ENCODE measurements around the gene PKNOX2.

The PKNOX2 gene

DNA sequence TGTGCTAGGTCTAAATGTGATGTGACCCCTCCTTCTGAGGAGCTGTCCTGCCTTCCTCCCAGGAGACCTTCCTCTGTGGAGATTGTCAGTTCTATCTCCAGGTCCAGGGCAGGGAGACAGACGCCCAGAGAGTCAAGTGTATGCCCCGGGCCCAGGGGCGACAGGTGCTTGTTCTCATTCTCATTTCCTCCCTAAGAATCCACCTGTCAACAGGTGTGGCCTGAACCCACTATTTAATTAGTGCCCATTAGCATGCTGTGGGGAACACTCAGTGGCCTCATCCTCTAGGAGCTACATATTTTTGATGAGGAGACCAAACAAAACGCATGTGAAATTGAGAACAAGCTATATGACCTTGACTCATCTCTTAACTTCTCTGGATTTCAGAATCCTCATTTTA lies 9.5 kb downstream of the PKNOX2 start:
- DNase-seq (ENCODE audit: low read depth), result no peak

DNA sequence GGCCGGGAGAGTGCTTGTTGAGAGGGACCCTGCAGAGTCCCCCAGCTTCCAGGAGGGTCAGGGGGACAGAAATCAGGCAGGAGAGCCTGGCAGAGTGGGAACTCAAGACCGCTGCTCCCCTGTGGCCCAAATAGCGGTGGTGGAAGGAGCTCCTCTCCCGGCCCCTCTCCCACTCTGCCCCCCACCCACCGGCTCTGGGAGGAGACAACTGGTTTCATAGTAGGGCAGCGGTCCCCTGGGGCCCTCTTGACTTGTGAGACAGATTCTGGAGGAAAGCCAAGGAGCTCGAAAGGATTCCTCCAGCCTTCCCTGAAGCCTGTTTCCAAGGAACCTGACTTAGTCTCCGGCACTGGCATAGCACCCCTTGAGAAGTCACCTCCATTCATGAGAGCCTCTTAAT lies 10.1 kb downstream of the PKNOX2 start:
- DNase-seq (ENCODE audit: low read depth), result no peak

DNA sequence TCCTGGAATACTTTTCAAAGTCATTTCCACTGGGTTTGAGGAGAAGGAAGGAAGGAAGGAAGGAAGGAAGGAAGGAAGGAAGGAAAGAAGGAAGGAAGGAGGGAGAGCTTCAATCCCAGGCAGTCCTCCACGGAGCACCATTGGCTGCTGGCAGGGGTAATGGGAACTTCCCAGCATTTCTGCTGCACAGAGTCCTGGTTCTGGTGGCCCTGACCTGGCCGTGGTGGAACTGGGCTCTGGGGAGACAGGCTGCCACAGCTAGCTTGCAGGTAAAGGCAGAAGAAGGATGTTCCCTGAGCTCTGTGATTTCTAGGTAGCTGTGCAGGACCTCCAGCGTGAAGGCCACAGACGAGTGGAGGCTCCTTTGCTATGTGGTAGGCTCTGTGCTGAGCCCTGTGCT lies 10.6 kb downstream of the PKNOX2 start:
- no peak for DNase-seq (ENCODE audit: low read depth)

DNA sequence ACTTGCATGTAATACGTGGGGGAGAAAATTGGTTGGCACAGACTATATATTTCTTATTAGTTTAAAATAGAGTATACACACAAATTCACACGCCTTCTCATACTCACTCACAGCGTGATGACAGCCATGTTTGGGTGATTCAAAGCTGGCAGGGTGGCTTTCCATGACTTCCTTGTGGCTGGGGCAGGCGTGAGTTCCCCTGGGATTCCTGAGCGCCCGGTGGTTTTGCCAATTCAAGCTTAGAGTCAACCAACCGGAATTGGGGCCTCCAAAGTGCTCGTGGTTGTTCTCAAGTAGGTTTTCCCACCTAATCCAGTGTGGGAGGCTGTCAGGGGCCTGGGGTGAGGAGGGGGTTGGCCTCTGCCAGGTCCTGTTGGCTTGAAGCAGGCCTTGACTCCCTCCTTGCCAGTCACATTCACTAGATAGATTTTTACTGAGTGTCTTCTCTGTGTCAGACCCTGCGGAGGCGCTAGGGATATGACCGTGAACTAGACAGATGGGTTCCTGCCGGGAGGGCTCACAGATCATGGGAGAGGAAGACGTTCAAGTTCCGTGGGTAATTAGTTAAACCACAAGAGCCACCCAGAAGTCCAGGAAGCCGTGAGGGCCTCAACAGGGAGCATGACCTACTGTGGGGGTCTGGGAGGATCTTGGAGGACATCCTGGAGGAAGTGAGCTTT lies 11.5 kb downstream of the PKNOX2 start:
- no peak for DNase-seq (ENCODE audit: low read depth)

DNA sequence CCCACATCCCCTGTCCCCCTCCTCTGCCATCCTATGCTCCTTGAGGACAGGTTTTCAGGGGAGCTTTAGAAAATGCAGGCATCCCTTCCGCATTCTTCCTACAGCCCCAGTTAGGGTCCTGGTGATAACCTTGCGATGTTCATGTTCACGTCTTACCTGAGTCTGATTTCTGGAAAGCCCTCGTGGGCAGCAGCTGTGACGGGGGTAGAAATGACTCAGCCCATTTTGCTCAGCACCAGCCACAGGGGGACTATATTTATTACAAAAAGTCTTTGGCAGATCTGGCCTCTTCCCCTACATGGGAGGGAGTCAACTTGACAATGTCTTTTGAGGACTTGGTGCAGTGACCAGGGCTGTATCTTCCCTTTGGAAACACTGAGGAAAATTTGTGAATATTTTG lies 12.3 kb downstream of the PKNOX2 start:
- no peak for DNase-seq (ENCODE audit: low read depth)

DNA sequence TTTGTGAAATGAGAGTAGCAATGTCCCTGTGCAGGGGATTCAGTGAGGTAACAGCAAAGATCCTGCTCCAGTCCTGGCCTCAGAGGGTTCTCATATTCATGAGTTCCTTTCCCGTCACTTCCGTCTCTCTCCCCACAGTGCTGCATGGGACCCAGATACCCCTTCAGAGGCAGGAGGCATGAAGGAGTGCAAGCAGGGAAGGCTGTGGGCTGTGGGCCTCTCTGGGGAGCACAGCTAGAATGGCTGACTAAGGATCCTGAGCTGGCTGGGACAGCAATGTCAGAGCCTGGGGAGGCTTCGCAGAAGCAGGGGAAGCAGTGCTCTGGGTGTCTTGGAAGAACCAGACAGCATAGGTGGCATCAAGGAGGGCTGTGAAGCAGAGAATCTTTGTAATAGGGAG lies 13.0 kb downstream of the PKNOX2 start:
- DNase-seq (ENCODE audit: low read depth), result no peak

DNA sequence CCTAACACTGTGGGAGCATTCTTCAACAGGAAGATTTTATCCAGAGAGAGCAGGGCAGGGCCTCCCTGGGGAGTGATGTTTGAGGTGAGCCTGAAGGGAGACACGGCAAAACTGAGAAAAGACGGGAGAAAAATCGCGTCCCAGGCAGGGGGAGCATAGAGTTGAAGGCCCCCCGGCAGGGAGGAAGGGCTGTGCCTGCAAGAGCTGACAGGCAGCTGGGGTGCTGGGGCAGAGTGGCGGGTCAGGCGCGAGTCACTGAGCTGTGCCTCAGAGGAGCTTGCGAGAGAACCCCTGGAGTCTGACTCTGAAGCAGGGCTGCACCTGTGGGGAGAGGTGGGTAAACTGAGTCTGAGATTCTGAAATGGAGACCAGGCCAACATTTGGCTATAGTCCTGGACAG lies 14.8 kb downstream of the PKNOX2 start:
- DNase-seq (ENCODE audit: low read depth), result no peak

DNA sequence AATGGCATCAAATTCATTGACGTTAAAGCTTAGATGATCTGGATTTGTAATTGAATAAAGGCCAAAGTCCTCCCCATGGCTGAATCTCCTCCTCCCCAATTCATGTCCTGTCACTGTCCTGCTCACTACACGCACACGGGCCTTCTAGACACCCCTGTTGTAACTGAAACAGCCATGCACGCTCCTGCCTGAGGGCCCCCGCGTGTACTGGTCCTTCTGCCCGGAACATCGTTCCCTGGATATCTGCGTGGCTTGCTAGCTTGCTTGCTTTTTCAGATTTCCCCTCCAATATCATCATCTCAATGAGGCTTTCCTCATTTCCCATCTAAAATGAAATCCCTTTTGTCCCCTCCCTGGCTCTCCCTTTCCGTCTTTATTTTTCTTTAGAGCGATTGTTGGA lies 15.3 kb downstream of the PKNOX2 start:
- DNase-seq (ENCODE audit: low read depth), result no peak

DNA sequence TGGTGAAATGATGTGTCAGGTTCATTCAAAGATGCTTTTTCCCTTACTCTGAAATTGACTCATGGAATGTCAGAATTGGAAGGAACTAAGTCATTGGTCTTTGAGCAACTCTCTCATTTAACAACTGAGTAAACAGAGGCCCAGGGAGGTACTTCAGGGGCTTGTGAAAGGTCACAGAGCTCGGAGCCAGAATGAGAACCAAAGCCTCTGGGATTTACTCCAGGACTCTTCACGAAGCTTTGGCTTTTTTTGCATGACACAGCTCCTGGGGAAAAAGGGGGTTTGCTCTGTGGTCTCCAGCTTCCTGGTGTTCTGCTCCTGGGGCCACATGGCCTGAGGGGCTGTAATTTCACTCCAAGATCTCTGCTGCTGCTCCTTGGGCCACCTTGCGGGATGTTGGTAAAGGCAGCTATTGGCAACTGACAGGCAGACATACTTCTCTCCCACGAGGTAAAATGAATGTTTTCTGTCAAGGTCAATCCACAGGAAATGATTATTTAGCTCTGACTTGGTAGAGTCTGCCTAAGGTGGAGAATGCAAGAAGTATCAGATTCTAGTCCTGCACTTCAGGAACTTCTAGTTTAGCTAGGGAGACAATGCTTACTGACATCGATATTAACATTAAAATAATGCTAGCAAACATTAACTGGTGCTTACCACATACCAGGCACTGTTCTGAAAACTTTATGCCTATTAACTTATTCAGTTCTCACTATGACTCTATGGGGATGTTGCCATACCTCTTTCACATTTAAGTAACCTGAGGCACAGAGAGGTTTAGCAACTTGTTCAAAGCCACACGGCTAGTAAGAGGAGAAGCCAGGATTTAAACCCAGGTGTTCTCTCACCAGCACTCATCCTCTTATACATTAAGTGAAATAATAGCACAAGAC lies 16.1 kb downstream of the PKNOX2 start:
- no peak for DNase-seq (ENCODE audit: low read depth)

DNA sequence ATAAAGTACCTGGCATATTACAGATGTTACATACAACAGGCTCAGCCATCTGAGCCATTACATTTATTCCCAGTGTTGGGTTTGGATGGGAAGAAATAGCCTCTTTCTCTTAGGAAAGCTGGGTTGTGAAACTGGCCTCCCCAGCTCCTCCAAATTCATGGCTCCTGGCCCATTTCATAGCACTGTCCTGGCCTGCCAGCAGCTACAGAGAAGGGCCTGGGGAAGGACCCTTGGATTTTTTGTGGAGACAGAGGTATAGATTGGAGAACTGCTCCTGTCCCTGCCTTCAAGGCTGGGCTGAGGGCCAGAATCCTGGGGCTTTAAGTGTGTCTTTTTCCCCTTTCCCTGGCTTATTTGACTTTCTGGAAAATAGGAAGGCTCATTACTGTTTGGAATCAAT lies 18.0 kb downstream of the PKNOX2 start:
- DNase-seq (ENCODE audit: low read depth), result no peak

DNA sequence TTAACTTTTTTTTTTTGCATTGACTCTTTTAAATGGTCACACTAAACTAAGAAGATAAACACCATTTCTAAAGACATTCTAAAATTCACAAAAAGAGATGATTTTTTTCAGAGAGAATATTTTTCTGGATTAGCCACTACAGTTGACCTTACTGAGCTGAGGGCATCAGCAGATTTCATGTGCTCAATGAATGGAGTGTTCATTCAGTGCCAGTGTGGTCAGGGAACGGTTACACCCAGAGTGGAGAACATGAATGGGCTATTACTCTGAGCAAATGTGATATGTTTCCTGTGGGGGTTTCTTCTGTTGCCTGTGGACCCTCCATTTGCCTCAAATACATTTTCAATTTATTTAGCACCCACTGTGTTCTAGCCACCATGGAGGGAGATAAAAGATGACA lies 19.1 kb downstream of the PKNOX2 start:
- no peak for DNase-seq (ENCODE audit: low read depth)

DNA sequence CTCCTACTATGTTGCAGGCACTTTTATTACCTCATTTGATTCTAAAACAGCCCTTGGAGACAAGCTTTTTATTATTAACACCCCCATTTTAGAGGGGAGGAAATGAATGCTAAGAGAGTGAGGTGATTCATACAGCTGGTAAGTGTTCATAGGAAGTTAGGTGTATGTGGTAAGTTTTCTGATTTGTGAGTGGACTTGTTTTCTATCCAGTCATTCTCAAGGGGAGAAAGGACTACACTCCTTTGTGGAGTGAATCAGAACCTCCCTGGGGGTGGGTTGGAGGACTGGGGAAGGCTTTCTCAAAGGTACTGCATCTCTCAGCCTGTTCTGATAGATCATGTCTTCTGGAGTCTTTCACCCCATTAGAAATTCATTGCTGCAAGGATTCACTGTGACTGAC lies 23.5 kb downstream of the PKNOX2 start:
- no peak for DNase-seq (ENCODE audit: low read depth)

DNA sequence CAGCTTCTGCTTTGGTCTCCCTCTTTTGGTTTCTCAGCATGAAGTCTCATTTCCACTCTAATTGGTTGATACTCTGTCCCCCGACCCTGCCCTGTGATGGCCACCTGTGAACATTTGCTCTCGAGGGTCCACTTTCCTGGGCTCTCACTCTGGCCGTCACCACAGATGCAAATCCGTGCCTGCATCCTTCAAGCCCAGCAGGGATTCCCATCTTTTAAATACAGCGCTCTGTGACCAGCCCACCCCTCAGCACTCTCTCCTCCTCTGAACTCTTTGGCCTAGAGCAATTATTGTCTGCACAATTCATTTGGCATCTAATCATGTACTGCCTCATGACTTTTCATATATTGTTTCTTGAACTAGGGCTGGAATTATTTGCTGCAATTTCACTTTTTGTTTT lies 26.0 kb downstream of the PKNOX2 start:
- DNase-seq (ENCODE audit: low read depth), result no peak

DNA sequence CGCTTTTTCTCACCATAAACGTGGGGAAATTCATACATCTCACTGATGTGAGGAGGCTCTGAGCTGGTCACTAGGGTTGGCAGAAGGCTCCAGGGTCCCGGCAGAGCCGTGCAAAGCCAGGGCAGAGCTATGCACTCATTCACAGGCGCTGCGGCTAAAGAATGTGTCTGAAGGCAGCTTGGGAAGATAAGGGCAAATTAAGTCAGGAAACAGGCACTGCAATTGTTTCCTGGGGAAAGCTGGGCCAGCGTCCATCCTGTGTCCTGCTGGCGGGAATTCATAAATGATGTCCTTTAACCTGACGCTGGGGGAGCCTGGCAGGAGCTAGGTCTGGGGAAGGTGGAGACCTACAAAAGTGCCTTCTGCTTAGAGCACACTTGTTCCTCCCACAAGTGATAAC lies 27.6 kb downstream of the PKNOX2 start:
- DNase-seq (ENCODE audit: low read depth), result no peak

DNA sequence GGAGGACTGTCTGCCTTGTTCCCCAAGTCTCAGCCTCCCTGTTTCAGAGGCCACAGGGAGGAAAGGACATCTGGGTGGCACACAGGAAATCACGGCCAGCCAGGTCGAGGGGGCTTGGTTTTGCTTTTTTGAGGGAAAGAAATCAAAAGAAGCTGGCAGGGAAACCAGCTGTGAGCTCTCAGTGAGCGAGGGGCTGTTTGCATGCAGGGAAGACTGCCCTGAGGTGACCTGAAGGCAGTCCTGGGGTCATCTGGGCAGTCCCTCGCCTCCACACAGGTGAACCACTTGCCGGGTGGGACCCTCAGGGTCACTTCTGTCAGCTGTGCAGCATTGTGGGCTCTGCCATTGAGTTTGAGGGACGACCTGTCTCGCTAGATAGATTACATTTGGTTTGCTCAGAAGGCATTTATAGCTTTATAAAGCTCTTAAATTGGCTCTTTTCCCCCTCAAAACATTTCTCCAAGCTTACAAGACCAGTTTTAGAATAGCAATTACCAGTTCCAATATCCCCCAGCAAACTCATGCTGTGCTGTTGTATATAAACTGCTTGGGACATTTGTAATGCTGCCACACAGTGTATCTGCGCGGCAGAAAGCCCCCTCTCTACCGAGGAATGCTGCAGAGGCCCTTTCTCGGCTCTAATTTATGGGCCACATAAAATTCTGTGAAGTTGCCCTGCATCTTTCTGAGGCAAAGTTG lies 28.3 kb downstream of the PKNOX2 start:
- no peak for DNase-seq (ENCODE audit: low read depth)

DNA sequence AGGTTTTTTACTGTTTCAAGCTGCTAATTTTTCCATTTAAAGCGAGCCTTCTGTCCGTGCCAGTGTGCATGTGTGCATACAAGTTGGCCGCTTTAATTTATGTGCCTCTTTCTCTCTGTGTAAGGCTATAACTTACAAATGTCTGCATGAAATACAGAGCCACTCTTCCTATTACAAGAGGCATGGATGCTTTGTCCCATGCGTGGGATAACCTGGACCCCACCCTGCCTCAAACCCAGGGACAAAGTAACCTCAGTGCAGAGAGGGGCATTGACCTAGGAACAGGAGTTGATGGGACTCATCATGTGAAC lies 28.8 kb downstream of the PKNOX2 start:
- no peak for DNase-seq (ENCODE audit: low read depth)

DNA sequence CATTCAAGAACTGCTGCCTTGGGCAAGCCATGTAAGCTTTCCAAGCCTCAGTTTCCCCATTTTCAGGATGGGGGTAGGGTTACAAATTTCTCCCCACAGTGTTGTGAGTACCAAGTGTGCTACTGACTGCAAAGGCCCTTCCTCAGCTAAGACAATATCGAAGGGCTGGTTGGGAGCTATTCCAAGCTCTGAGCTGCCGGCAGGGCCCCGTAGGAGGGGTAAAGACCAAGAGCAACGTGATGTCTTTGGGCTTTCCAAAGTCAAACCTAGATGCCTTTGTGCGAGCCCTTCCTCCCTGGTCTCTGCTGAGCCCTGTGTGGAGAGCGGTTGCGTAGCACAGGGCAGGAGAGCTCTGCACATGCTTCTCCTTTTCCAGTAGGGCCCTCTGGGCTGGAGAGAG lies 29.3 kb downstream of the PKNOX2 start:
- no peak for DNase-seq (ENCODE audit: low read depth)

DNA sequence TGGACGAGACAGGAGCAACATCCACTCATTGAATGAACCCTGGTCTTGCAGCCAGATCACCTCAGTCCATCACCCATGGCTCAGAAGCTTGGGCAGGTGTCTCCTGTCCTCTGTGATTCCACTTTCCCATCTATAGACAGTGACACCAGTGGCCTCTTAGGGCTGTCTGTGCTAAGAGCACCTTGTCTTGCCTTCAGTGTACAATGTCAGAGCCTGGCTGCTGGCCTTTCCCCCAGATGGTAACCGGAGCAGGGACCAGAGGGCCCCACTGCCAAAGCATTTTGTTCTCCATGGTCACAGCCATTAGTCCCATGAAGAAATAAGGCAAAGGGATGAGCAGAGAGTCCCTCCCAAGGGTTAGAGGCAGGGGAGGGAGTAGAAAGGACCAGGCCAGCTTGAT lies 35.4 kb downstream of the PKNOX2 start:
- no peak for DNase-seq (ENCODE audit: low read depth)

DNA sequence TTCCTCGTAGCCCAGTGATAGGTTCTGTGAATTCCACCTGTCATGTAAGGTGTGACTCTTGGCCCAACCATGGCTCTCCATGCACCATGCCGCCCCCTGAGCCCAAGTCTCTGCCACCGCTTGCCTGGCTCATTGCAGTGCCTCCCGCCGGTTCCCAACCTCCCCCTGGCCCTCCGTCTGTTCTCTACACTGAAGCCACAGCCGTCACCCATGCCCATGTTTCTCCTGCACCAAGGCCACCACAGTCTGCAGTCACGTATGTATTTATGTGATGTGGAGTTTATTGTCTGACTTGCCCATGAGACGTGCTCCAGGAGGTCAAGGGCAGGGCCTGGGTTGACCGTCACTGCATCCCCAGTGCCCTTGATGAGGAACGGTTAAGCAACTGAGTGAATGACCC lies 35.9 kb downstream of the PKNOX2 start:
- DNase-seq (ENCODE audit: low read depth), result no peak

DNA sequence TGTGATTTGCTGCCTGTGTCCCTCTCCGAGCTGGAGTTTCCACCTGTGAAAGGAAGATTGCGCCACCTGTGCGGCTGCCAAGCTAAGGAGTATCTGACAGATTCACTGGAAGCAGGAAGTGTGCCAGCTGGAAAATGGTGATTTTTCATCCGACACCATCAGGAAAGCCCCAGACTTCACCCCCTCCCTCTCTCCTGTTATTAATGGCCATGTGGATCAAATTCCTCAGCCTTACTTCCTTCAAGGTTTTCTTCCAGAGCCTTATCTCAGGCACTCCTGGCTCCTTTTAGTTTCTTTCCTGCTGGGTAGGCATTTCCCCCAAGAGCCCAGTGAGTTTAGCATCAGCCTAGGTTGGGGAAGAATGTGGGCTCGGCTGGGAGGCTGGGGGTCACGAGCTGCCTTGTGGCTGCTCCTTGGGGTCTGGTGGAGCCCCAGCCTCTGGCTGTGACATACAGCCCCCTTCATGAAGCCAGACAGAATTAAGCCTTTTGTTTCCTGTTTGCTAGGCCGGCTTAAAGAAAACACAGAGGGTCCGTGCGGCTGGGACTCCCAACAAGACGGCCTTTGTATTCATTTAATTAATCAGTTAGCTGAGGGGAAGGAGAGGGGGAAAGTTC lies 37.1 kb downstream of the PKNOX2 start:
- no peak for DNase-seq (ENCODE audit: low read depth)

DNA sequence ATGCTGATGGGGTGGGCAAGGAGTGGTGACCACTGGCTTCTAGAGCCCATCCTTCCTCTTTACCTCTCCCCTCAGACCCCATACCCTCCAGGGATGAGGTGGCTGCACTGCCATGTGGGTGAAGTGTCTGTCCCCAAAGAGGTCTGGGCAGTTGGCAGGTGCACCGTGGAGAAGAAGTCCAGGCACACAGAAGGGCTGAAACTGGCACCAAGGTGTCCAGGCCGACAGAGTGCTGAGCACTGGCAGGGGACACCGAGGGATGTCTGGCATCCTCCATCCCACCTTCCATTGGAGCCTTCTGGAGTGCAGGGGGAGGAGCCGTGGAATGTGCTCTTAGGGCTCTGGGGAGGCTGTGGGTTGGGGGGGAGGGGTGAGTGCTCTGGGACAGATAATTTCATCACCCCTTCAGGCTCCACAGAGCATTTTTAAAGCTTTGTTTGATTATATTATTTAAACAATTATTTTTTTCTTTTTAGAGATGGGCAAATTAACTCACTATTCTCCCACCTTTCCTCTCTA lies 37.9 kb downstream of the PKNOX2 start:
- DNase-seq (ENCODE audit: low read depth), result no peak

DNA sequence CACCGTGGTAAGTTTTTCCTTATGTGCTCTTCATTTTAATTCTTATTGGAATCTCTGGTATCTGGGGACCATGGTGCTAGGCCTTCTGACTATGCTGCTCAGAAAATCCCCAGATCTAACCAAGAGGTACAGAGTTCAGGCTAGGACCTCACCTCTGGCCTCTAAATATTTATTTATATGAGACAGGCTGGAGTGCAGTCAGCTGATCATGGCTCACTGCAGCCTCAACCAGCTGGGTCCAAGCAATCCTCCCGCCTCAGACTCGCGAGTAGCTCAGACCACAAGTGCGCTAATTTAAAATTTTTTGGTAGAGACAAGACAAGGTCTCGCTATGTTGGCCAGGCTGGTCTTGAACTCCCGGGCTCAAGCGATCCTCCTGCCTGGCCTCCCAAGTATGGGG lies 38.4 kb downstream of the PKNOX2 start:
- no peak for DNase-seq (ENCODE audit: low read depth)

Measured in fibroblast of gingiva (primary cell).